Fibroblast of gingiva (primary cell): Measurements from ENCODE around the gene KDM4D.
"Not testable (repeated sequence)": the region's sequence is repeated elsewhere in the genome, so short reads cannot be mapped to it uniquely, and the experiment has no call there.

Experiments
- DNase-seq: peaks from one replicate; pipeline ENCODE4 v3.0.0-alpha.2; 2011; ENCODE audit warnings: low read depth

Gene KDM4D

GRCh38 chr11:95033051-95033450 lies 59.5 kb downstream of the KDM4D start:
- DNase-seq: no peak

GRCh38 chr11:95035316-95035715 lies 61.8 kb downstream of the KDM4D start:
- no peak for DNase-seq

GRCh38 chr11:95037356-95038035 lies 64.0 kb downstream of the KDM4D start:
- DNase-seq: not testable (repeated sequence)

- no peak for DNase-seq
Measured at GRCh38 chr11:95042239-95042638, 68.7 kb downstream of the KDM4D start.

- no peak for DNase-seq
Measured at GRCh38 chr11:95042906-95043305, 69.4 kb downstream of the KDM4D start.

- DNase-seq: no peak
Measured at GRCh38 chr11:95044010-95044409, 70.5 kb downstream of the KDM4D start.

- no peak for DNase-seq
Measured at GRCh38 chr11:95045812-95046211, 72.3 kb downstream of the KDM4D start.
